Bronchial smooth muscle cell (primary cell): Measurements from ENCODE around the gene ASCL5. TPM values are rescaled to one million over a fixed set of nuclear protein-coding genes. Genes with fewer than 3 reads are reported as not detected.

ENCODE experiments used
- total RNA-seq: library from RNA; depleted of rRNA; stranded (reverse); fragments of >200 nt; gene quantifications from 2 replicates; pipeline ENCODE4 v1.2.1, GENCODE V29; 2014

ASCL5 gene, protein sequence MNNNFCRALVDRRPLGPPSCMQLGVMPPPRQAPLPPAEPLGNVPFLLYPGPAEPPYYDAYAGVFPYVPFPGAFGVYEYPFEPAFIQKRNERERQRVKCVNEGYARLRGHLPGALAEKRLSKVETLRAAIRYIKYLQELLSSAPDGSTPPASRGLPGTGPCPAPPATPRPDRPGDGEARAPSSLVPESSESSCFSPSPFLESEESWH
- not detected in 2 replicates for total RNA-seq

DNA sequence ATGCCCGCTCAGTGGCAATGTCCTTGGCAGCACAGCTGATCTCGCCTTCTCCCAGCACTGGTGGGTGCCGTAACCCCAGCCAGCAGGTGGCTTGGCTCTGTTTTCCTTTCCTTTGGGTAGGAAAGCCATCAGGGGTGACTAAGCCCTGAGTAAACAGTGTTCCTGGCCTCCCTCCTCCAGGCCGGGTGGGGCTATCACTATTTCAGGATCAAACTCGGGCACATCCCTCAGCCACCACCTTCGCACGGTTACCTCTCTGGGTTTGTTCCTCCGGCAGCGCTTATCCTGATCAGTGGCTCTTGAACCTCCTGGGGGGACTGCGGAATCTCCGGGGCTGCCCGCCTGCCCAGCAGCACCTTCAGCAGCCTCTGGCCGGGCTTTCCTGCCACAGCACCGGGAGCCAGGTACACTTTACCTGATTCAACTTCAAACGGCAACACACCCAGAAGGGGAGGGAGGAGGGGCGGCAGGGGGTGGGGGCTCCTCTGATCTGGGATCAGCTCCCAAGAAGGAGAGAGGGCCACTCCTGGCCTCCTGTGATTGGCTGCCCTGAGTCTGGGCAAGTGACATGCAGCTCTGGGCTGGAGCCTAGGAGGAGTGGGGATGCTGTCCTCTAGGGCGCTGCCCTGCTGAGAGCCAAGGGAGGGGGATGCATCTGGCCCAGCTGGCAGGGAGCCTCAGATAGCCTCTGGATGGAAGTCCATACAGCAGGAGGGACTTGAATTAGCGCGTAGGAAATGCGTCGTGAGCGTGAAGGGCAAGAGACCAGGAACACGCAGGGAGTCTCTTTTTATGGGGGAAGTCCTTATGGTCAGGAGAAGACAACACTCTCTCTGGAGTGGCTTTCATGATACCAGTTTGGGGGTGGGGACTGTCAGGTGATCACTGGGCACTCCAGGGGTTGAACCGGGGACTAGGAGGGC, at the start of gene ASCL5:
Gene ASCL5, minus strand, starts transcription at position 353 of the 923 bp plus-strand sequence. CDS start 11,812 bp downstream, outside the sequence.

DNA sequence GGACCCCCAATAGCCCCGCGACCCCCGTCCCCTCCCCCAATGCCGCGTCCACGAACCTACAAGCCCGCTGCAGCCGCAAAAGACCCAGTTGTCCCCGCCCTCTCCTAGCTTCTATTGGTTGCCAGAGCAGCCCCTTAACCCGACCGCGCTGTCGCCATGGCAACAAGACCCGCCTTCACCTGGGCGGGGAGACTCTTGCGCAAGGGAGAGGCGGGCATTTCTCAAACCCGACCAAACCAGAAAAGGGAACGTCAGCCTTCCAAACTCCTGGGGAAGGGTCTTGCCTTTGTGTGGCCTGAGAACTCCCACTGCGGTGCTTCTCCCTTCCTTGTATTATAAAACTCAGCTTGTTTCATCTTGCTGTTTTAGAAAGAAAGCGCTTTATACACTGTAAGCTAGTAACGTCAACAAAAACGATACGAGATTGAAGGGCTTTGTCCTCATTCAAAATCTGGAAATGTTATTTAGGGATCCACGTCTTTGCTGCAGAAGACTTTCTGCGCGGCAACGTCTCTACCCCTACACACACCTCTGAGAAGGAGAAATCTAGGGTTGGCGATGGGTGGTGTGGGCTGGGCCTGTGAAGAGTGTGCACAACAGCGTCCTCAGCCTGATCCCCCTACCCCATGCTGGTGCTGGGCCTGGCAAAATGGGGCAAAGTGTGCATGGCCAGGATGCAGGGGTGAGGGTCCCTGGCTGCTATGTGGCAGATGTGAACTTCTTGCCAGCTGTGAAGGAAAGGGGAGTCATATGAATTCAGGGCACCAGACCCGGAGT, 27.6 kb upstream of the ASCL5 start, which contains the start of gene TMEM9:
Gene TMEM9, minus strand, starts transcription at position 86 of the 777 bp plus-strand sequence. CDS start 551 bp downstream, outside the sequence.

DNA sequence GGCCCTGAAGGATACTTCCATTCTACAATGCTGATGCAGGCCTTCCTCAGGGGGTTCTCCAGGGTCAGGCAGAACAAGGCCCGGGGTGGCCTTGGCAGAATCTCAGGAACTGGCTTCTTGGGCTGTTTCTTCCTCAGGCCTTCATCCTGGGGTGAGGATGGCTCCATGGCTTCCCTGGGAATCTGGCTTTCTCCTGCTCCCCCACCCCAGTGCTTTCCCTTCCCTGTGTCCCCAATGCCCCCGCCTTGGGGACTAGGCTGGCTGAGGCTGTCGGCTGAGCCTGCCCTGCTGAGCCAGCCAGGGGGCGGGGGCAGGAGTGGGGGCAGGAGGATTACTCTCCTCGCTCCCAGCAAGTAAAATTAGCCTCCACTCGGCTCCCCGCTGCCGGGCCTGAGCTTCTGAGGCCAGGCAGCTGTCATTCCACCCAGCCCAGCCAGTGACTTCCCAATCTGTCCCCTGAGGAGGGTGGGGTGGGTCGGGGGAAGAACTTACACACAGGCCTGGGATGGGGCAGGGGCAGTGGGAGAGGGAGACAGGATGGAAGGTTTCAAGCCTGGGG, 14.7 kb downstream of the ASCL5 start, which contains the start of gene CACNA1S:
Gene CACNA1S, minus strand, starts transcription at position 254 of the 559 bp plus-strand sequence. Its CDS starts 87 bp downstream, at position 167.

Other genes with a start within 250 kb of the ASCL5 start
- gene INAVA, start 232.3 kb downstream of the ASCL5 start, total RNA-seq: under 0.01 and 0.09 TPM in 2 replicates
- 0.09 TPM in 1 of 2 replicates, not detected in the other for gene KIF21B, start 103.5 kb downstream of the ASCL5 start, total RNA-seq
- not detected in 2 replicates for gene CACNA1S, start 14.8 kb downstream of the ASCL5 start, total RNA-seq
- gene TMEM9, start 27.3 kb upstream of the ASCL5 start, total RNA-seq: 73.8 and 90.6 TPM in 2 replicates
- gene IGFN1, start 63.6 kb upstream of the ASCL5 start, total RNA-seq: under 0.01 TPM in 1 of 2 replicates, not detected in the other
- gene PKP1, start 156.3 kb upstream of the ASCL5 start, total RNA-seq: 0.16 and 0.34 TPM in 2 replicates